ENCODE results near the gene PROKR2. TPM values are rescaled to one million over a fixed set of nuclear protein-coding genes. Genes with fewer than 3 reads are reported as not detected.

The PROKR2 gene
- 4.8 and 5.9 TPM in 2 replicates for total RNA-seq (ENCODE audit: low replicate concordance)
- long read RNA-seq, partial matches to known transcripts: 1 of 6 reads
- long read RNA-seq, other reads (novel, unspliced or antisense): 5 of 6 reads

- no peak within 1 kb of the TSS for H3K27ac Mint-ChIP-seq
- H3K4me3 Mint-ChIP-seq: peak within 1 kb of the TSS; percentile 83
- DNase-seq (ENCODE audit: extremely low spot score, unreplicated experiment): no peak
- peak; percentile 49 for TF ChIP-seq CTCF (conservative IDR thresholded peaks at IDR 0.05)
- H3K9me3 Mint-ChIP-seq: no peaks in the 10 kb centered on the region
- peaks cover 3% of the 10 kb centered on the region for H3K36me3 Mint-ChIP-seq
- peaks cover 6% of the 10 kb centered on the region for H3K4me1 Mint-ChIP-seq (ENCODE audit: unreplicated experiment)
- peaks cover 73% of the 10 kb centered on the region for H3K27me3 Mint-ChIP-seq
These were observed at the start of gene PROKR2 for GRCh38 chr20:5316188-5317158. TSS of gene PROKR2 (minus strand) at chr20:5316954. CDS start at chr20:5314369, 2,585 bp downstream.

GRCh38 chr20:5364997-5365597 is 48.3 kb upstream of the PROKR2 start:
- Mint-ChIP-seq H3K27ac (peak overlapping the region; percentile 86), H3K4me1 (ENCODE audit: unreplicated experiment) (peaks cover 4% of the 10 kb centered on the region)
- no peak for DNase-seq (ENCODE audit: extremely low spot score, unreplicated experiment)

GRCh38 chr20:5364136-5364821 is 47.5 kb upstream of the PROKR2 start:
- Mint-ChIP-seq H3K27ac (peak overlapping the region; percentile 86), H3K9me3 (peaks cover 5% of the 10 kb centered on the region), H3K4me3 (peak overlapping the region; percentile 76), H3K27me3 (no peaks in the 10 kb centered on the region), H3K36me3 (peaks cover 7% of the 10 kb centered on the region), H3K4me1 (ENCODE audit: unreplicated experiment) (no peaks in the 10 kb centered on the region)
- no peak for TF ChIP-seq CTCF (conservative IDR thresholded peaks at IDR 0.05)
- no peak for DNase-seq (ENCODE audit: extremely low spot score, unreplicated experiment)

More at GRCh38 chr20:5364997-5365597, 48.3 kb upstream of the PROKR2 start:
- Mint-ChIP-seq H3K36me3 (peaks cover 7% of the 10 kb centered on the region), H3K27me3 (no peaks in the 10 kb centered on the region), H3K9me3 (peaks cover 9% of the 10 kb centered on the region), H3K4me3 (no peak overlapping the region)
- no peak for TF ChIP-seq CTCF (conservative IDR thresholded peaks at IDR 0.05)

GRCh38 chr20:5362771-5363170 is 46.0 kb upstream of the PROKR2 start:
- H3K27me3 Mint-ChIP-seq: peaks cover 3% of the 10 kb centered on the region
- H3K4me3 Mint-ChIP-seq: no peak overlapping the region
- peaks cover 9% of the 10 kb centered on the region for H3K9me3 Mint-ChIP-seq
- no peak for DNase-seq (ENCODE audit: extremely low spot score, unreplicated experiment)
- peaks cover 7% of the 10 kb centered on the region for H3K36me3 Mint-ChIP-seq
- TF ChIP-seq CTCF (conservative IDR thresholded peaks at IDR 0.05): no peak
- no peak overlapping the region for H3K27ac Mint-ChIP-seq
- no peaks in the 10 kb centered on the region for H3K4me1 Mint-ChIP-seq (ENCODE audit: unreplicated experiment)

GRCh38 chr20:5361176-5361575 is 44.4 kb upstream of the PROKR2 start:
- peaks cover 7% of the 10 kb centered on the region for H3K36me3 Mint-ChIP-seq
- no peak overlapping the region for H3K4me3 Mint-ChIP-seq
- H3K4me1 Mint-ChIP-seq (ENCODE audit: unreplicated experiment): no peaks in the 10 kb centered on the region
- peaks cover 3% of the 10 kb centered on the region for H3K27me3 Mint-ChIP-seq
- H3K27ac Mint-ChIP-seq: no peak overlapping the region
- peaks cover 9% of the 10 kb centered on the region for H3K9me3 Mint-ChIP-seq
- no peak for DNase-seq (ENCODE audit: extremely low spot score, unreplicated experiment)
- TF ChIP-seq CTCF (conservative IDR thresholded peaks at IDR 0.05): no peak

Measured in type B pancreatic cell (in vitro differentiated cells).